Measurements from ENCODE around the gene KAZALD1. TPM values are rescaled to one million over a fixed set of nuclear protein-coding genes. Genes with fewer than 3 reads are reported as not detected.

KAZALD1 gene
- total and polyA plus RNA-seq, 10 of the 15 experiments (the other 5 are each of a cell fraction or from before 2014, with no cell fraction given): 0.10 to 4.3 (median 1.9) TPM

GRCh38 chr10:101110856-101111523 lies 49.2 kb downstream of the KAZALD1 start (continued):
- TF ChIP-seq CEBPZ (IDR thresholded peaks at IDR 0.05; ENCODE audit: low read depth, low read length): no peak

- Histone ChIP-seq H2AFZ (ENCODE audit: control insufficient read depth, low read depth, low read length) (no peak overlapping the region), H3K4me3 (no peak overlapping the region), H4K20me1 (ENCODE audit: control insufficient read depth, insufficient read depth) (no peaks in the 10 kb centered on the region), H3K9me3 (replicated peaks; ENCODE audit: control insufficient read depth, insufficient read depth, low read length) (no peaks in the 10 kb centered on the region), H3K79me2 (ENCODE audit: control insufficient read depth, insufficient read depth, low read length) (no peaks in the 10 kb centered on the region), H3K9ac (ENCODE audit: control insufficient read depth, insufficient read depth, low read length) (no peak overlapping the region), H3K4me2 (ENCODE audit: control insufficient read depth, insufficient read depth) (no peak overlapping the region), H3K27ac (ENCODE audit: control insufficient read depth, insufficient read depth) (no peak overlapping the region), H3K4me1 (ENCODE audit: control insufficient read depth, insufficient read depth, low read length) (no peaks in the 10 kb centered on the region), H3K36me3 (ENCODE audit: control insufficient read depth in 2 of 2, insufficient read depth in 2 of 2, low read length in 1 of 2) (no peaks in the 10 kb centered on the region), H3K27me3 (replicated peaks in 1 of 2; ENCODE audit: control insufficient read depth in 2 of 2, insufficient read depth in 2 of 2, low read length in 1 of 2) (peaks cover 0 to 2% of the 10 kb centered on the region in 2 experiments; a peak in 2 of 4 replicates)
- POLR2A ChIA-PET: no interaction called here
- BruUV-seq (replicated peaks): no TSS peak
- 20% methylated on average over 8 of the region's 8 CpGs for WGBS (ENCODE audit: insufficient coverage, insufficient replicate concordance, low lambda C conversion rate, missing lambda C conversion rate)
- SMC1A ChIA-PET (ENCODE audit: uncharacterized antibody, unreplicated experiment): no interaction called here
- no peak for ATAC-seq
- TF ChIP-seq RUNX3 (IDR thresholded peaks at IDR 0.05; ENCODE audit: low read length) (no peak), TARDBP (IDR thresholded peaks at IDR 0.05; ENCODE audit: borderline replicate concordance) (no peak), ZNF622 (IDR thresholded peaks at IDR 0.05) (no peak)
- no peak for DNase-seq (ENCODE audit: low read depth, low spot score)
- RAD21 ChIA-PET (ENCODE audit: unreplicated experiment): no interaction called here
- in situ Hi-C loops (cut with MboI) (no loop called here), intact Hi-C loops (cut with micrococcal nuclease; ENCODE audit: unreplicated experiment) (no loop called here)
- no peak for FAIRE-seq
- CTCF ChIA-PET: no interaction called here
Observed at GRCh38 chr10:101111547-101111946, 49.8 kb downstream of the KAZALD1 start.

All from GM12878 (cell line).